GOT3 (cell line): ENCODE measurements around the gene DCLK1.

Experiments
- DNase-seq: peaks from one replicate; lab custom pipeline; 2025; ENCODE audit warnings: mixed read lengths; lab: John Stamatoyannopoulos, UW

DCLK1 gene

GRCh38 chr13:35894636-35895035 is 236.5 kb downstream of the DCLK1 start:
- DNase-seq = no peak

- DNase-seq = no peak
These were observed 238.1 kb downstream of the DCLK1 start for GRCh38 chr13:35892837-35893814.

GRCh38 chr13:35891507-35892441 is 239.4 kb downstream of the DCLK1 start:
- DNase-seq = no peak

- no peak for DNase-seq
These were observed 241.6 kb downstream of the DCLK1 start for GRCh38 chr13:35889560-35889959.

- no peak for DNase-seq
These were observed 242.2 kb downstream of the DCLK1 start for GRCh38 chr13:35888981-35889380.

- no peak for DNase-seq
These were observed 242.7 kb downstream of the DCLK1 start for GRCh38 chr13:35888457-35888883.

- no peak for DNase-seq
These were observed 244.0 kb downstream of the DCLK1 start for GRCh38 chr13:35887115-35887666.

- no peak for DNase-seq
These were observed 244.7 kb downstream of the DCLK1 start for GRCh38 chr13:35886332-35887114.

GRCh38 chr13:35884211-35884760 is 246.9 kb downstream of the DCLK1 start:
- DNase-seq = no peak

GRCh38 chr13:35882722-35883497 is 248.3 kb downstream of the DCLK1 start:
- no peak for DNase-seq

GRCh38 chr13:35881360-35881759 is 249.8 kb downstream of the DCLK1 start:
- DNase-seq = no peak

- DNase-seq = no peak
These were observed 252.1 kb downstream of the DCLK1 start for GRCh38 chr13:35879111-35879510.

- DNase-seq = no peak
These were observed 254.6 kb downstream of the DCLK1 start for GRCh38 chr13:35876601-35877000.

- DNase-seq = no peak
These were observed 256.5 kb downstream of the DCLK1 start for GRCh38 chr13:35874704-35875103.

GRCh38 chr13:35872369-35872768 is 258.8 kb downstream of the DCLK1 start:
- no peak for DNase-seq

- DNase-seq = no peak
These were observed 259.6 kb downstream of the DCLK1 start for GRCh38 chr13:35871561-35871960.

GRCh38 chr13:35866801-35867200 is 264.4 kb downstream of the DCLK1 start:
- DNase-seq = no peak

GRCh38 chr13:35865341-35866240 is 265.6 kb downstream of the DCLK1 start:
- DNase-seq = no peak

GRCh38 chr13:35860661-35861060 is 270.5 kb downstream of the DCLK1 start:
- DNase-seq = no peak
